Activated CD4-positive, alpha-beta T cell treated with anti-CD3 and anti-CD28 coated beads for 36 hours (primary cell): ENCODE results near the gene AGPAT3. TPM values are rescaled to one million over a fixed set of nuclear protein-coding genes. Genes with fewer than 3 reads are reported as not detected.
"Not testable (repeated sequence)": the region's sequence is repeated elsewhere in the genome, so short reads cannot be mapped to it uniquely, and the experiment has no call there.

Experiments used
- ATAC-seq: fragments of 200-7000 bp; cut with Tn5 transposase; one replicate; pipeline ENCODE4 v1.10.0; 2021; ENCODE audit warnings: mild to moderate bottlenecking, moderate library complexity
- CTCF ChIA-PET: fragments of 350-600 bp; sonication (Branson Sonifier 250); formaldehyde crosslinking; loops from one replicate; lab custom pipeline; 2021; ENCODE audit warnings: antibody characterized with exemption; lab: Charles Lee
- POLR2A ChIA-PET: fragments of 350-600 bp; sonication (Branson Sonifier 250); formaldehyde crosslinking; loops from one replicate; lab custom pipeline; 2021; ENCODE audit warnings: antibody characterized with exemption, inconsistent platforms; lab: Charles Lee
- DNase-seq: peaks from one replicate; pipeline ENCODE4 v3.0.0-alpha.2; 2020
- H3K27ac Mint-ChIP-seq: one replicate; pipeline ENCODE4 v1.8.0; 2021; ENCODE audit warnings: mixed read lengths
- H3K27me3 Mint-ChIP-seq: one replicate; pipeline ENCODE4 v1.8.0; 2021; ENCODE audit warnings: mixed read lengths
- H3K36me3 Mint-ChIP-seq: one replicate; pipeline ENCODE4 v1.8.0; 2021; ENCODE audit warnings: low read depth, mixed read lengths
- H3K4me1 Mint-ChIP-seq: one replicate; pipeline ENCODE4 v1.8.0; 2021; ENCODE audit warnings: mixed read lengths
- H3K4me3 Mint-ChIP-seq: one replicate; pipeline ENCODE4 v1.8.0; 2021; ENCODE audit warnings: mild to moderate bottlenecking, moderate library complexity, mixed read lengths
- H3K9me3 Mint-ChIP-seq: one replicate; pipeline ENCODE4 v1.8.0; 2021; ENCODE audit warnings: low read depth, mixed read lengths
- intact Hi-C, 2 experiments: fragments of 100-400 bp; cut with DNase I in 1 of 2; cut with micrococcal nuclease in 1 of 2; formaldehyde crosslinking; loops; one replicate each; pipeline versions ENCODE4 v1.14.2 to v1.15.1; 2022 to 2024; cut with DNase I, micrococcal nuclease
- total RNA-seq, 2 experiments: library from RNA; stranded (reverse); gene quantifications; one replicate each; pipeline ENCODE4 v1.2.3, GENCODE V29; 2021

Gene AGPAT3
- total RNA-seq, 2 experiments from 2014 or later = 73.5 to 90.7 TPM

GRCh38 chr21:43835050-43835449 is 30.0 kb upstream of the AGPAT3 start:
- ChIA-PET POLR2A (no interaction called here), CTCF (interaction anchor here (0.6 kb wide), 1 partner anchor 44 kb away, joined by 3 read pairs; no protein-coding TSS in a partner anchor)
- Mint-ChIP-seq H3K4me3 (no peak overlapping the region), H3K27me3 (peaks cover 22% of the 10 kb centered on the region), H3K9me3 (no peaks in the 10 kb centered on the region), H3K4me1 (peaks cover 5% of the 10 kb centered on the region), H3K36me3 (no peaks in the 10 kb centered on the region), H3K27ac (no peak overlapping the region)
- DNase-seq = no peak
- ATAC-seq = no peak
- intact Hi-C loops = no loop called here

- intact Hi-C loops = no loop called here
- no peak overlapping the region for H3K4me3 Mint-ChIP-seq
- peaks cover 5% of the 10 kb centered on the region for H3K4me1 Mint-ChIP-seq
- DNase-seq (no peak), ATAC-seq (no peak)
- CTCF ChIA-PET = no interaction called here
- H3K27ac Mint-ChIP-seq = no peak overlapping the region
- H3K9me3 Mint-ChIP-seq = no peaks in the 10 kb centered on the region
- POLR2A ChIA-PET = no interaction called here
- no peaks in the 10 kb centered on the region for H3K36me3 Mint-ChIP-seq
- peaks cover 22% of the 10 kb centered on the region for H3K27me3 Mint-ChIP-seq
Measured at GRCh38 chr21:43835861-43836260, 29.2 kb upstream of the AGPAT3 start.

DNA sequence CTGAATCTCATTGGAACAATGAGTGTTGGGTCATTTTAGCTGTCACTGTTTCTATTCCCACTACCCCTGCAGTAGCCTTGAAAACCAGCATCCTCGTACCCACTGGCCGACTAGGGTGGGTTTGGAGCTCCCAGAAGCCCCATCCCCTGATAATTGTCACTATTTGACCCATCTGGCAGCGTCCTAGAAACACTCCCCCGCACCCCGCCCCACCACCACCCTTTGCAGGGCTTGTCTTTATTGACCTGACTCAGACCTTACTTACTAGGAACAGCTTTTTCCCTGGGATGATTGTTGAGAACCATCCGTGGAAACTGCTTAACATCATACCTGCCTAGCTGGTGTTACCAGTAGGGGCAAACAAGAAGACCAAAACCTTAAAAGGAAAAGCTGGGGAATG is 28.4 kb upstream of the AGPAT3 start:
- Mint-ChIP-seq H3K27me3 (peaks cover 22% of the 10 kb centered on the region), H3K4me3 (no peak overlapping the region), H3K27ac (no peak overlapping the region), H3K4me1 (peaks cover 5% of the 10 kb centered on the region), H3K36me3 (no peaks in the 10 kb centered on the region), H3K9me3 (no peaks in the 10 kb centered on the region)
- POLR2A ChIA-PET = no interaction called here
- intact Hi-C loops = no loop called here
- CTCF ChIA-PET = interaction anchor here (1.0 to 1.2 kb wide), 2 partner anchors 101 to 112 kb away, joined by 3 read pairs; no protein-coding TSS in a partner anchor
- ATAC-seq = no peak
- DNase-seq = no peak

DNA sequence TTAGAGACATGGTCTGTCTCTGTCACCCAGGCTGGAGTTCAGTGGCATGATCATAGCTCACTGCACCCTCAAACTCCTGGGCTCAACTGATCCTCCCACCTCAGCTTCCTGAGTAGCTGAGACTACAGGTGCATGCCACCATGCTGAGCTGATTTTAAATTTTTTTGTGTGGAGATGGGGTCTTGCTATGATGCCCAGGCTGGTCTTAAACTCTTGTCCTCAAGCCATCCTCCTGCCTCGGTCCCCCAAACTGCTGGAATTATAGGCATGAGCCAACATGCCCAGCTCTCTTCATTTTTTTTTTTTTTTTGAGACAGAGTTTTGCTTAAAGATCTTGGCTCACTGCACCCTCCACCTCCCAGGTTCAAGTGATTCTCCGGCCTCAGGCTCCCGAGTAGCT is 24.8 kb upstream of the AGPAT3 start:
- Mint-ChIP-seq H3K27ac (no peak overlapping the region), H3K4me3 (no peak overlapping the region), H3K36me3 (no peaks in the 10 kb centered on the region), H3K4me1 (peaks cover 10% of the 10 kb centered on the region), H3K27me3 (peaks cover 17% of the 10 kb centered on the region), H3K9me3 (no peaks in the 10 kb centered on the region)
- CTCF ChIA-PET = no interaction called here
- ATAC-seq (no peak), DNase-seq (no peak)
- intact Hi-C loops = no loop called here
- POLR2A ChIA-PET = no interaction called here

DNA sequence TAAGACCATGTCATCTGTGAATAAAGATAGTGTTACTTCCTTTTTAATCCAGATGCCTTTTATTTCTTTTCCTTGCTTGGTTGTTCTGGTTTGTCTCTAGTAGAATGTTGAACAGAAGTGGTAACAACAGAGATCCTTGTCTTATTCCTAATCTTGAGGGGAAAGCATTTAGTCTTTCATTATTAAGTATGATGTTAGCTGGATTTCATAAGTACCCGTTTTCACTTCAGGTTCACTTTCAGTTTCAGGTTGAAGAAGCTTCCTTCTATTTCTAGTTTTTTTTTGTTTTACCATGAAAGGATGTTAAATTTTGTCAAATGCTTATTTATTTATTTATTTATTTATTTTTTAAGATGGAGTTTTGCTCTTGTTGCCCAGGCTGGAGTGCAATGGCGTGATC is 22.3 kb upstream of the AGPAT3 start:
- DNase-seq (no peak), ATAC-seq (peak; percentile 60)
- Mint-ChIP-seq H3K36me3 (no peaks in the 10 kb centered on the region), H3K4me1 (peaks cover 10% of the 10 kb centered on the region), H3K4me3 (no peak overlapping the region), H3K27ac (peak overlapping the region; percentile 21), H3K27me3 (peaks cover 4% of the 10 kb centered on the region), H3K9me3 (no peaks in the 10 kb centered on the region)
- CTCF ChIA-PET = interaction anchor here (0.6 to 1.1 kb wide), 2 partner anchors 10 to 105 kb away, joined by 4 to 5 read pairs; no protein-coding TSS in a partner anchor
- intact Hi-C loops = no loop called here
- POLR2A ChIA-PET = interaction anchor here (0.6 to 0.7 kb wide), 4 partner anchors 9 to 178 kb away, joined by 3 read pairs; no protein-coding TSS in a partner anchor

- CTCF ChIA-PET = interaction anchor here (1.6 kb wide), 1 partner anchor 42 kb away, joined by 4 read pairs; no protein-coding TSS in a partner anchor
- H3K27me3 Mint-ChIP-seq, intact Hi-C loops, ATAC-seq, H3K9me3 Mint-ChIP-seq, H3K36me3 Mint-ChIP-seq, H3K4me3 Mint-ChIP-seq, DNase-seq, H3K27ac Mint-ChIP-seq, H3K4me1 Mint-ChIP-seq, POLR2A ChIA-PET: not testable (repeated sequence)
Measured at GRCh38 chr21:43844906-43845305, 20.1 kb upstream of the AGPAT3 start.

- Mint-ChIP-seq H3K4me3 (no peak overlapping the region), H3K36me3 (no peaks in the 10 kb centered on the region), H3K4me1 (peaks cover 5% of the 10 kb centered on the region), H3K27ac (no peak overlapping the region), H3K27me3 (no peaks in the 10 kb centered on the region), H3K9me3 (no peaks in the 10 kb centered on the region)
- intact Hi-C loops = no loop called here
- ChIA-PET CTCF (interaction anchor here (1.6 kb wide), 1 partner anchor 41 kb away, joined by 4 read pairs; no protein-coding TSS in a partner anchor), POLR2A (no interaction called here)
- DNase-seq = no peak
- no peak for ATAC-seq
Measured at GRCh38 chr21:43845386-43845785, 19.6 kb upstream of the AGPAT3 start.

- H3K9me3 Mint-ChIP-seq = peaks cover 3% of the 10 kb centered on the region
- intact Hi-C loops = no loop called here
- H3K4me1 Mint-ChIP-seq = peaks cover 5% of the 10 kb centered on the region
- ATAC-seq (no peak), DNase-seq (no peak)
- CTCF ChIA-PET = interaction anchor here (0.8 to 1.6 kb wide), 3 partner anchors 9 to 129 kb away, joined by 3 to 4 read pairs (median 3); no protein-coding TSS in a partner anchor
- H3K27me3 Mint-ChIP-seq = no peaks in the 10 kb centered on the region
- H3K4me3 Mint-ChIP-seq = no peak overlapping the region
- H3K27ac Mint-ChIP-seq = no peak overlapping the region
- no peaks in the 10 kb centered on the region for H3K36me3 Mint-ChIP-seq
- POLR2A ChIA-PET = no interaction called here
Measured at GRCh38 chr21:43846430-43846829, 18.6 kb upstream of the AGPAT3 start.

DNA sequence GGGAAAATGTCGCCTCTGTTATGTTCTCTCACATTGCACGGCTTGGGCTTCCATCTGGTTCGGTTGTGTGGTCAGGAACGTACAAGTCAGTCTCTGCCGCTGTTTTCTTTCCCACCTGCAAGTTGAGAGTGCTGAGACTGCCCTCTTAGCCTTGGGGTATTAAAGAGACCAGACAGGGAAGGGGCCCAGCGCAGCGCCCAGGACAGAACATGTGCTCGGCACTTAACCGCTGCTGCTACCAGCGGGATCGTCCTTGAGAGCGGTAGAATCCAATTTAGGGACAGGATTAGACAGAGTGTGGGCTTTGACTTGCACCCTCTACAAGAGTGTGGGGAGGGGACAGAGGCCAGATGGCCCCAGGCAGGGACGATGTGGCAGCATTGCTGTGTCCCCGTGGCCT is 17.7 kb upstream of the AGPAT3 start:
- no peak for DNase-seq
- no peaks in the 10 kb centered on the region for H3K27me3 Mint-ChIP-seq
- no peak for ATAC-seq
- peaks cover 5% of the 10 kb centered on the region for H3K4me1 Mint-ChIP-seq
- no peaks in the 10 kb centered on the region for H3K36me3 Mint-ChIP-seq
- H3K27ac Mint-ChIP-seq = no peak overlapping the region
- ChIA-PET POLR2A (no interaction called here), CTCF (interaction anchor here (1.4 kb wide), 1 partner anchor 128 kb away, joined by 3 read pairs; no protein-coding TSS in a partner anchor)
- no peak overlapping the region for H3K4me3 Mint-ChIP-seq
- intact Hi-C loops = no loop called here
- peaks cover 3% of the 10 kb centered on the region for H3K9me3 Mint-ChIP-seq

DNA sequence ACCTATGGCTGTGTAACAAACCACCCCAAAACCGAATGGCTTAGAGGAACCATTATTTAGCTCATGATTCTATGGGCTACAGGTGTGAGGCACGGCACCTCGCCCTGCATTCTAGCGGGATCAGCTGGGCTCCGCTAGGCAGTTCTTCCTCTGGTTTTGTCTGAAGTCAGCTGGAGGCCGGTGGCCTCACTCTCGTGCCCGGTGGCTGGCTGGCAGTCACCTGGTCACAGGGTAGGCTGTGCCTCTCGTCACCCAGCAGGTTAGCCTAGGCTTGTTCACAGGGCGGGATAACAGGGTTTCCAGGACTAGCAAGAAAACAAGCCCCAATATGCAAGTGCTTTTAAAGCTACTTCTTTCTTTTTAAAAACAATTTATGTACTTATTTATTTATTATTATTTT is 16.3 kb upstream of the AGPAT3 start:
- Mint-ChIP-seq H3K4me3 (no peak overlapping the region), H3K9me3 (peaks cover 3% of the 10 kb centered on the region)

DNA sequence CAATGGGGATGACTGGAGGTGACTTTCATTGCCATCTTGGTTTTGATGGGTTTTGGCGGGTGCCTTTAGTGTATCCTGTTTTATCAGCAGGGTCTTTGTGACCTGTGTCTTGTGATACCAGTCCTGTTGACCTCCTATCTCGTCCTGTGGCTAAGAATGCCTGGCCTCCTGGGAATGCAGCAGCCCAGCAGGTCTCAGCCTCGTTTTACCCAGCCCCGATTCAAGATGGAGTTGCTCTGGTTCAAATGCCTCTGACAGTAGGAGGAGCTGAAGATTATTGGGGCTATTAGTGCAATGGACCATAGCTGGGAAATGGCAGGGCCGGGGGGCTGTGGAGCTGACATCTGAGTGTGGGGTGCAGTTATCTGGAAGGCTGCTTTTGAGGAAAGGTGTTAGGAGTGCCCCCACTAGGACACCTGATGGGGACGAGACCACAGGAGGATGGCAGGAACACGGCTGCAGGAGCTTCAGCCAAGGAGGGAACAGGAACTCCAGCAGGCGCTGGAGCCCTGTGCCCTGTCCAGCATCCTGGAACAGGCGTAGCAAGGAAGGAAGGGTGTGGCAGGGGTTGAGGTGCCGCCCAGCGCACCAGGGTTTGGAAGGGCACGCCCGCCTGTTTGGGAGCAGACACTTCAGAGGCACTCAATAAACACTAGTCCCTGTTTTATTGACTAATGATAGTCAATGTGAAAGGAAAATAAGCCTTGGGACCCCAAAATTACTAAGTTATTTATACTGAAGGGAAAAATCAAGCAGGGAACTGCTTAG is 15.3 kb upstream of the AGPAT3 start:
- H3K36me3 Mint-ChIP-seq = no peaks in the 10 kb centered on the region
- intact Hi-C loops = no loop called here
- H3K9me3 Mint-ChIP-seq = peaks cover 3% of the 10 kb centered on the region
- peaks cover 8% of the 10 kb centered on the region for H3K27me3 Mint-ChIP-seq
- ChIA-PET CTCF (no interaction called here), POLR2A (no interaction called here)
- ATAC-seq (no peak), DNase-seq (no peak)
- no peak overlapping the region for H3K27ac Mint-ChIP-seq
- no peak overlapping the region for H3K4me3 Mint-ChIP-seq
- peaks cover 7% of the 10 kb centered on the region for H3K4me1 Mint-ChIP-seq

More for the DNA sequence above, 16.3 kb upstream of the AGPAT3 start:
- no peaks in the 10 kb centered on the region for H3K36me3 Mint-ChIP-seq
- intact Hi-C loops = no loop called here
- DNase-seq (no peak), ATAC-seq (no peak)
- CTCF ChIA-PET = no interaction called here
- H3K4me1 Mint-ChIP-seq = no peaks in the 10 kb centered on the region
- no peak overlapping the region for H3K27ac Mint-ChIP-seq
- H3K27me3 Mint-ChIP-seq = peaks cover 4% of the 10 kb centered on the region
- POLR2A ChIA-PET = no interaction called here
